ENCODE results near the gene ZFP91.
A peak's percentile ranks its signal among the peaks of the same experiment; 100 is the strongest.

Gene ZFP91

DNA sequence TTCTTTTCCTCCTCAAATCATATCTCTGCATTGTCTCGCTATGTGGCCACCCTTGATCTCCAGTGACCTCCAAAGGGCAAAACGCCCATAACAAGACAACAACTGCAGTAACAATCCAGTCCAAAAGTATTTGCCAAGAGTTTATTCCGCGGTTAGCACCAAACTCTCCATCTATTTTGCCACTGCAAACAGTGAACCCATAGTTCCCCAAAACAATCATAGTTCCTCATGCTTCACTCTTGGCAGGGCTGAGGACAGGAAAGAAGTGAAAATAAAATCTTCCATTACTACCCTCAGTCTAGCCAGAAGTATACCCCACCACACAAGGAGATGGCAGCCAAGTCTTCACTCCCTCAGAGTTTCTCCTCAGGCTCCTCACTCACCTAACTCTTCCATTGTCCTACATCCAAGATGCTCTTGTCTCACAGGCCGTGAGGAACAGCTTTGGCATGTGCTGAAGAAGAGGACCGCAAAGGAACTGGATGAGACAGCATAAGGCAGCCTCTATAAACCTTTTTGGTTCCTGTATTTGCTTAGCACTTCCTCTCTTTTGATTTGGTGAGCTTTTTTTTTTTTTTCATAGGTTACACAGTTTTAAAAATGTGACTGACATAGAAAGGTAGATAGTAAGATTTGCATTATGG, 3.4 kb upstream of the ZFP91 start, which contains the start of gene LPXN:
TSS of gene LPXN (minus strand) at position 480 of the 644 bp plus-strand sequence. CDS start at position 396, 84 bp downstream.
- no peak for DNase-seq (ENCODE audit: extremely low read depth, low read depth)
- peak within 1 kb of the TSS; percentile 92 for H3K4me3 ChIP-seq (replicated peaks; ENCODE audit: low read depth, low read length)
- TF ChIP-seq, protein P1, sequence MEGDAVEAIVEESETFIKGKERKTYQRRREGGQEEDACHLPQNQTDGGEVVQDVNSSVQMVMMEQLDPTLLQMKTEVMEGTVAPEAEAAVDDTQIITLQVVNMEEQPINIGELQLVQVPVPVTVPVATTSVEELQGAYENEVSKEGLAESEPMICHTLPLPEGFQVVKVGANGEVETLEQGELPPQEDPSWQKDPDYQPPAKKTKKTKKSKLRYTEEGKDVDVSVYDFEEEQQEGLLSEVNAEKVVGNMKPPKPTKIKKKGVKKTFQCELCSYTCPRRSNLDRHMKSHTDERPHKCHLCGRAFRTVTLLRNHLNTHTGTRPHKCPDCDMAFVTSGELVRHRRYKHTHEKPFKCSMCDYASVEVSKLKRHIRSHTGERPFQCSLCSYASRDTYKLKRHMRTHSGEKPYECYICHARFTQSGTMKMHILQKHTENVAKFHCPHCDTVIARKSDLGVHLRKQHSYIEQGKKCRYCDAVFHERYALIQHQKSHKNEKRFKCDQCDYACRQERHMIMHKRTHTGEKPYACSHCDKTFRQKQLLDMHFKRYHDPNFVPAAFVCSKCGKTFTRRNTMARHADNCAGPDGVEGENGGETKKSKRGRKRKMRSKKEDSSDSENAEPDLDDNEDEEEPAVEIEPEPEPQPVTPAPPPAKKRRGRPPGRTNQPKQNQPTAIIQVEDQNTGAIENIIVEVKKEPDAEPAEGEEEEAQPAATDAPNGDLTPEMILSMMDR (IDR thresholded peaks at IDR 0.05; ENCODE audit: low read depth, low read length, missing control alignments) = no peak

DNA sequence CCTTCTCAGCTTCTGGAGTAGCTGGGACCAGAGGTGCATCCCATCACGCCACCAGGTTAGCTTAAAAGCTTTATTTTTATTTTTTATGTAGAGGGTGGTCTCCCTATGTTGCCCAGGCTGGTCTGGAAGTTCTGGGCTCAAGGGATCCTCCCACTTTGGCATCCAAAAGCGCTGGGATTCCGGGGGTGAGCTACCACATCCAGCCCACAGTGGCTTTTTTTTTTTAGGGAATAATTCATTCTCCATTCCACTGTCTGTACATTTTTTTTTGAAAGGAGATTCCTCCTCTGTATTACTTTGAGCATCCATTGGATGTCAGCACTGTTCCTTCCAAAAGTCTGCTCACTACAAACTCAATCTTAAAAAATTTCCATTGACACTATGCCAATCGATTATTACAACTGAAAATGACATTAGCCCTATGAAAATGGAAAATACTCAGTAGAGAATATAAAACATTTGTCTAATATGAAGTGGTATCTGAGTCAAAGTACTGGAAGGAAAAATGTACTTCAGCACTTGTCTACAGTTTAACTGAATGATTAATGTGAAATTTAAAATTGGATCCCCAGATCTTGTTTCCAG, 1.9 kb upstream of the ZFP91 start:
- peak overlapping the region; percentile 92 for H3K4me3 ChIP-seq (replicated peaks; ENCODE audit: low read depth, low read length)
- DNase-seq (ENCODE audit: extremely low read depth, low read depth) = no peak
- TF ChIP-seq, protein P1 (IDR thresholded peaks at IDR 0.05; ENCODE audit: low read depth, low read length, missing control alignments) = peak; percentile 27

DNA sequence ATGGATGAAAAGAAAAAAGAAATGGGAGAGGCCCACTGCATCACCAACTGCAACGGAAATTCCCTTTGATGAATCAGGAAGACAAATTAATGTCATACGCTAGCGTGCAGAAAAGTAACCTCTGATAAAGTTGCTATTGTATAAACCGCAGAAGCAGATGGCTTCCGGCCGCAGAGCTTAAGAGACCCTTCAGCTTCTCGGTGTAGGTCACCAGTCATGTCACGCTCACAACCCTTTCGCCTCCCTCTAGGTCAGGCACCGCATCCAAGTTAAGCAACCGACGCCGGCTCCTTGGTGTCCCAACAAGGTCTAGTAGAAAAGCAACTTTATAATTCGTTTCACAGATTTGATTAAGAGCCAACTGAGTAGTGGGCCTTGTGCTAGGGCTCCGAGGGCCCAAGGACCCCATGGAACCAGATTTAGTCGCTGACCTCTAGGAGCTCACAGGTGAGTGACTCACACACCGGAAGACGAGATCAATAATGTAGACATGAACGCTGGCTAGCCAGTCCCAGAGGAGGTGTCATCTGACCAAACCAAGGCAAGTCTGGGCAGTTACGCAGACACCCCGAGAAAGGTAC, 1.2 kb upstream of the ZFP91 start:
- TF ChIP-seq, protein P1 (IDR thresholded peaks at IDR 0.05; ENCODE audit: low read depth, low read length, missing control alignments) = no peak
- DNase-seq (ENCODE audit: extremely low read depth, low read depth) = peak; percentile 85
- H3K4me3 ChIP-seq (replicated peaks; ENCODE audit: low read depth, low read length) = peak overlapping the region; percentile 92

DNA sequence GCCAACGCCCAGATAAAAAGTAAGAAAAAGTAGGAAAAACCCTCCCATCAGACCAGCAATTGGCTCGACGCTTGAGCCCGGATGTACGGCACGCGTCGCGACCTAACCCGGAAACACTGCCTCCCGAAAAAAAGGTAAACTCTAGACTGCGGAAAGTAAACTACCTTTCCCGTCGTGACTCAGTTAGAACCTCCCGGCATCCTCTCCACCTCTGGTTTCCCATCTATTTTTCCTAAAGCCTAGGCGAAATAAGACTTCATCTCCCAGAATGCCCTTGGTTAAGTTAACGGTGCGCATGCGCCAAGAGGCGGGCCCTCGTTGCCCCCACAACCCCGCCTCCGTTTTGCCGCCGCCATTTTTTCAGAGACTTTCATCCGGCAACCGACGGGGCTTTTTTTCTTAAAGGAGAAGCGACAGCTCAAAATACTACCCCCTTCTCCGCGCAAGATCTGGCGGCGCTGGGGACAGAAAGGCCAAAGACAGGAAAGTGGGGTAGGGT, 678 bp upstream of the ZFP91 start:
- H3K4me3 ChIP-seq (replicated peaks; ENCODE audit: low read depth, low read length) = peak overlapping the region; percentile 92
- TF ChIP-seq, protein P1 (IDR thresholded peaks at IDR 0.05; ENCODE audit: low read depth, low read length, missing control alignments) = no peak
- peak; percentile 95 for DNase-seq (ENCODE audit: extremely low read depth, low read depth)

DNA sequence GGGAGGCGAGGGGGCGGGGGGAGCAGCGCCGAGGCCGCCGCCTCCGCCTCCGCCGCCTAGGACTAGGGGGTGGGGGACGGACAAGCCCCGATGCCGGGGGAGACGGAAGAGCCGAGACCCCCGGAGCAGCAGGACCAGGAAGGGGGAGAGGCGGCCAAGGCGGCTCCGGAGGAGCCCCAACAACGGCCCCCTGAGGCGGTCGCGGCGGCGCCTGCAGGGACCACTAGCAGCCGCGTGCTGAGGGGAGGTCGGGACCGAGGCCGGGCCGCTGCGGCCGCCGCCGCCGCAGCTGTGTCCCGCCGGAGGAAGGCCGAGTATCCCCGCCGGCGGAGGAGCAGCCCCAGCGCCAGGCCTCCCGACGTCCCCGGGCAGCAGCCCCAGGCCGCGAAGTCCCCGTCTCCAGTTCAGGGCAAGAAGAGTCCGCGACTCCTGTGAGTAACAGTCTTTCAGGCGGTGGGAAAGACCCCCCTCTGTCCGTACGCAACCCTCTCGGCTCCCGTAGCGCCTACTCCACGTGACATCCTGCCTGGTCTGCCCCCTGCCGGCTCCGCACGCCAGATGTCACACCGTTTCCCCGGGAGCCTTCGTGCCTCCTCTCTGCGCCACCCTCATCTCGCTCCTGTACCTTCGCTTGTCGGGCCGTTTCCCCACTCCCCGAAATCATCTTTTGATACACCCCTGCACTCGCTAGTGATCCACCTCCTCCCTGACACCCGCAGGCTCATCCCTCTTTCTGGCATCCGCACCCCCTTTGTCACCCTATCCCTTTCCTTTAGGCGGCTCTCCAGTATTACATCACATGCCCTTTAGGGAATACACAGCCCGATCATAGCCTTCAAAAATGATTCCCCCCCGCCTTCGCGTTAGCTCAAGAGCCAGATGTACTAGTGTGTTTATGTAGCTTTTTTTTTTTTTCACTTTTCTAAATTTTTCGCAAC, 598 bp downstream of the ZFP91 start:
- H3K4me3 ChIP-seq (replicated peaks; ENCODE audit: low read depth, low read length) = peak overlapping the region; percentile 92
- DNase-seq (ENCODE audit: extremely low read depth, low read depth) = peak; percentile 73
- TF ChIP-seq, protein P1 (IDR thresholded peaks at IDR 0.05; ENCODE audit: low read depth, low read length, missing control alignments) = peak; percentile 74

DNA sequence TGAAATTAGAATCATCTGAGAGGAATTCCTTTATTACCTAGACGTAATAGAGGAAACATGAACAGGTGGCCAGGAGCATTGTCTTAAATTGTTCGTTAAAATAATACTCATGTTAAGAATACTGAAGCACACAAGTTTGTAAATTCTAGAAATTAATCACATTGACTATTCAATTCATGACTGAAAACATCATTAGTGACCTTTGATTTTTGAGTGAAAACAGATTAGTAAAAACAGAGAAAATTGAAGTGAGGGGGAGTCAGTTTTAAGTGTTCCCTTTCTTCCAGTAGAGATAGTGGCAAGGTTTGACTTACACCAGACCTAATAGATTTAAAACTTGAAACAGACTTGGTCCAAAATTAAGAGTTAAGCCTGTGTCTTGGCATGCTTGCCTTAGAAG, 1.4 kb downstream of the ZFP91 start:
- H3K4me3 ChIP-seq (replicated peaks; ENCODE audit: low read depth, low read length) = peak overlapping the region; percentile 92
- TF ChIP-seq, protein P1 (IDR thresholded peaks at IDR 0.05; ENCODE audit: low read depth, low read length, missing control alignments) = no peak
- no peak for DNase-seq (ENCODE audit: extremely low read depth, low read depth)

Measured in HFF-Myc (cell line).